CD4-positive, alpha-beta T cell treated with Interleukin-12 subunit alpha and Interleukin-12 subunit beta, for 1 hour (primary cell): ENCODE measurements around the gene UGT1A8.

Experiments
- DNase-seq: peaks from one replicate; pipeline ENCODE4 v3.0.0-alpha.2; 2020

The UGT1A8 gene

DNA sequence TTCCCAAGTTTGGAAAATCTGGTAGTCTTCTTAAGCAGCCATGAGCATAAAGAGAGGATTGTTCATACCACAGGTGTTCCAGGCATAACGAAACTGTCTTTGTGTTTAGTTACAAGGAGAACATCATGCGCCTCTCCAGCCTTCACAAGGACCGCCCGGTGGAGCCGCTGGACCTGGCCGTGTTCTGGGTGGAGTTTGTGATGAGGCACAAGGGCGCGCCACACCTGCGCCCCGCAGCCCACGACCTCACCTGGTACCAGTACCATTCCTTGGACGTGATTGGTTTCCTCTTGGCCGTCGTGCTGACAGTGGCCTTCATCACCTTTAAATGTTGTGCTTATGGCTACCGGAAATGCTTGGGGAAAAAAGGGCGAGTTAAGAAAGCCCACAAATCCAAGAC is 154.7 kb downstream of the UGT1A8 start:
- no peak for DNase-seq

DNA sequence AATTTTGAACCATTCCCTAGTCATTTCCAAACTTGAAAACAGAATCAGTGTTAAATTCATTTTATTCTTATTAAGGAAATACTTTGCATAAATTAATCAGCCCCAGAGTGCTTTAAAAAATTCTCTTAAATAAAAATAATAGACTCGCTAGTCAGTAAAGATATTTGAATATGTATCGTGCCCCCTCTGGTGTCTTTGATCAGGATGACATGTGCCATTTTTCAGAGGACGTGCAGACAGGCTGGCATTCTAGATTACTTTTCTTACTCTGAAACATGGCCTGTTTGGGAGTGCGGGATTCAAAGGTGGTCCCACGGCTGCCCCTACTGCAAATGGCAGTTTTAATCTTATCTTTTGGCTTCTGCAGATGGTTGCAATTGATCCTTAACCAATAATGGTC is 155.2 kb downstream of the UGT1A8 start:
- no peak for DNase-seq

DNA sequence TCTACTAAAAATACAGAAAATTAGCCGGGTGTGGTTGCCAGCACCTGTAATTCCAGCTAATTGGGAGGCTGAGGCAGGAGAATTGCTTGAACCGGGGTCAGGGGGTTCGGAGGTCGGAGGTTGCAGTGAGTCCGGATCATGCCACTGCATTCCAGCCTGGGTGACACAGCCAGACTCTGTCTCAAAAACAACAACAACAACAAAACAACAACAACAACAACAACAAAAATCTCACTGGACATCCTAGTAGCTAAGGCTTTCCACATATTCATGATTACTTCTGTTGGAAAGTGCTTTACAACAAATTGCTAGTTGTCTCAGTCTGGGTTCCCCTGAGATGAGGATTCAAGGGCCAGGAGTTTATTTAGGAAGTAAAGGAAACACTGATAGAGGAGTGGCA is 156.4 kb downstream of the UGT1A8 start:
- DNase-seq, result no peak

DNA sequence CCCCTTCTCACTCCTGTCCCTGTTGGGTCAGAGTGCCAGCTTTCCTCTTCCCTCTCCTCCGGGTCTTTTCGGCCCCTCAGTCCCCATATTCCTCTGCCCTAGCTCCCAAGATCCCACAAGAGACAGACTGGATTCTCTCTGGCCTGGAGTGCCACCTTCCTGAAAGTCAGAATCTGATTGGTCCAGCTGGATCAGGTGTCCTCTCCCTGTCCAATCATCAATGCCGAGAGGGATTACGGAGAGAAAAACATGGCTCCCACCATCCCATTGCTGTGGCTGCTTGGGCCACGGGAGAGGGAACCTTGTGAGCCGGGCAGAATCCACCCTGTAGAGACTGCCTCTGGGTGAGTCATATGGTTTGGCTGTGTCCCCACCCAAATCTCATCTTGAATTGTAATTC is 158.0 kb downstream of the UGT1A8 start:
- no peak for DNase-seq

DNA sequence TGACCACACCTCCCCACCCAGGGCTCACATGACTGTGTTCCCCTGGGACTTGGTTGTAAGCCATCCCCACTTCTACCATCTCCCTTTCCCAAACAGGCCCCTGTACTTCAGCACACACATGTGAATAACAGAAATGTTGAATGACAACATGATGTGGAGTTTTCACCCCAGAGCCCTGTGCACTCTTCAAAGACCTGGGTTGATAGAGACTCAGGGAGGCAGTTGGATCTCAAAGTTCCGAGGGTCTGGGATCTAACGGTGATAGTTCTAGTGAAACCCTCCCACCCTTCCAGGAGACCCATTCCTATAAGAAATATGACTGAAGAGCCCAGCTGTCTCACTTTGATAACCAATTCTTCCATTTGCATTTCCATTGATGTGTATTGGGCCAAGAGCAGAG is 160.6 kb downstream of the UGT1A8 start, which contains the start of gene MROH2A:
TSS of gene MROH2A (plus strand) at position 301 of the 400 bp plus-strand sequence. CDS start 1,029 bp downstream, outside the sequence.
- DNase-seq, result no peak

DNA sequence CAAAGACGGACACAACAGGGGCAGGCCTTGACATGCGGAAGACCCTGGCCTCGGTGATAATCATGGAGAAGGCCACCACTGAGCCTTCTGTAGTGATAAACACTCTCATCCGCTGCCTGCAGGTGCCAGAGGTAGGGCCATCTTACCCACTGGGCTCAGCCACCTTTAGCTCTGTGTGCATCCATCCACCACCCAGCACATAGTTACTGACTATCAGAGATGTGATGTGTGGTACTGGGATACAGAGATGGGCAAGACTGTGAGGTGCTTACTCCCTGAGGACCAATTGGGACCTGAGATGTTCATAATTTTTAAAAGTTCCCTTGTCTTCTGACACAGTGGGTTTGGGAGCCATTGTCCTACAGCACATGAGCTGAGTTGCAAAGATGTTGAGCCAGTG is 162.3 kb downstream of the UGT1A8 start:
- DNase-seq, result no peak

DNA sequence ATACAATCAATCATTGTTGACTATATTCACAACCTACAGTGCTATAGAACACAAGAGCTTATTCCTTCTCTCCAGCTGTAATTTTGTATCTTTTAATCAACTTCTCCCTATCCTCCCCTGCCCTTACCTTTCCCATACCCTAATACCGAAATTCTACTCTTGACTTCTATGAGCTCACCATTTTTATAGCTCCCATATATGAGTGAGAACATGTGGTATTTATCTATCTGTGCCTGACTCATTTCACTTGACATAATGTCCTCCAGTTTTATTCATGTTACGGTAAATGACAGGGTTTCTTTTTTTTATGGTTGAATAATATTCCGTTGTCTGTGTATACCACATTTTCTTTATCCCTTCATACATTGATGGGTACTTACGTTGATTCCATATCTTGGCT is 163.3 kb downstream of the UGT1A8 start:
- DNase-seq, result no peak

DNA sequence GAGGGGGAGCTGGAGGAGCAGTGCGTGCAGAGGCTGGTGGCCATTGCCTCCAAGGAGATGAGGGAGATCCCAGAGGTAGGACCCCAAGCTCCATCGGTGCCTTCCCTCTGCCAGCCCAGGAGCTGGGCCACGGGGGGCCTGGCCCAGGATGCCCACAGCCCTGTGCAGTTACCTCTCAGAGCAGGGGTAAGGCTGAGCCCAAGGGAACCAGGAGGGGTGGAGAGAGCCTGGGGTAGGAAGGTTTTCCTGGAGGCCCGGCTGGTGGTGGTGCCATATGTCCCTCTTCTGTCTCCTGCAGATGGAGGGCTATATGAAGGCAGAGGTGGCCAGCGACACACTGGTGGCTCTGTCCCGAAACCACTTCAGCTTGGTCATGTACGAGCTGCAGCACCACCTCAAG is 172.1 kb downstream of the UGT1A8 start:
- no peak for DNase-seq

DNA sequence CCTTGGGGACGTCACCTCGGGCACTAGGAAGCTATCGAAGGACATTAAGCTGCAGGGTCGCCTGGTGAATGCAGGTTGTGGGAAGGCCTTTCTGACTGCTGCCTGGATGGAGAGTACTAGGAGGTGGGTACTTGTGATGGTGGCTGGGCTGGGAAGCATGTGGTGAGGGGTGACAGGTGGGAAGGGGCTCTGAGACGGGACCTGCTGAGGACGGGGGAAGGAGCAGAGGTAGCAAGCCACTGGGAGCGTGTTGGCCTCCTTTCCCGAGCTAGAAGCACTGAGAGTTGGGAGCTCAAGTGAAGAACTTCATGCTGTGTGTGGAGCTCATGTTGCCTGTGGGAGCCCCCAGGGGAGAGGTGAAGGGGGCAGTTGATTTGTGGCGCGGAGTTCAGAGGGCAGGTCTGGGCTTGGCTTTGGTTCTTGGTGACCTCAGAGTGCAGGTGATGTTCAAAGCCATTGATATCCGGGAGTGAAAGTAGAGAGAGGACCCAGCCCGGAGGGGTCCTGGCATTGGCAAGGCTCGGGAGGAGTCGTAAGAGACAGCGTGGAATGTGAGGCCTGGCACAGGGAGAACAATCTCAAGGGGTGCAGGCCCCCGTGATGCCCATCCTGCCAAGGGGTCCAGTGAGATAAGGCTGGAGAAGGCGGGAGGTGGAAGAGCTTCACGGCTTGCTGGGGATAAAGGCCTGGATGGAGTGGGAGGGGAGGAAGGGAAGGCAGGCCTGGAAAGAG is 173.9 kb downstream of the UGT1A8 start:
- DNase-seq, result no peak

DNA sequence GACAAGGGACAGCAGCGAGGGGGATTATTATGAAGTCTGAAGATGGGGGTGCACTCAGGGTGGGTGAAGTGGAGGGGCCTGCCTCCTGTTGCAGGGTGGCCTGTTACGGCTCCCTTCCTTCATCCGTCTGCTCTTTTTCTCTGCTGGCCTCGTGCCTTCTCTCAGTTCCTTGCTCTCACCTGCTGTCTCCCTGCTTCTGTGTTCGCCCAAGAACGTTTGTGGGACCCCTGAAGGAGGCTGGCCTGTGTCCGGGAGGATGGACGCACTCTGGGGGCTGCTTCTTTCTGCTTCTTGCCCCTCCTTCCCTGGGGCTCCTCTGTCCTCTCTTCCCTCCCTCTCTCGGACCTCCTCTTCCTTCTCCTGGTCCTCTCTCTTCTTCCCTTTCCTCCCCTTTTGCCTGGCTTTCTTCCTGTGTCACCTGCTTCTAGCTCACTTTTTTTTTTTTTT is 174.5 kb downstream of the UGT1A8 start:
- no peak for DNase-seq

DNA sequence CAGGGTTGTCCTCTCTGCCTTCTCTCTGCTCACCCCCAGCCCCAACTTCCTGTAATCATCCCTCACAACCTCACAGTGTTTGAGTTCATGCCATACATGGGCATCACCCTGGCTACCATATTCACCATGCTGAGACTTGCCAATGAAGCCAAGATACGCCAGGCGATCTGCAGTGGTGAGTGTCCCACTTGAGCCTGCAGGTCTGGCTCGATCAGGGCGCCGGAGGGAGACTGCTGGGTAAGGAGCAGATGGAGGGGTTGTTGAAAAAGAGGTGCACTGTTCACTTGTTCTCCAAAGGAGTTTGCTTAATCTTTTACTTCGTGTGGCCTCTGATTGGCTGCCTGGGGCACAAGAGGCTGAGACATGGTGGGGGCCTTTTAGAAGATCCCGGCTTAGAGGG is 175.3 kb downstream of the UGT1A8 start:
- no peak for DNase-seq

DNA sequence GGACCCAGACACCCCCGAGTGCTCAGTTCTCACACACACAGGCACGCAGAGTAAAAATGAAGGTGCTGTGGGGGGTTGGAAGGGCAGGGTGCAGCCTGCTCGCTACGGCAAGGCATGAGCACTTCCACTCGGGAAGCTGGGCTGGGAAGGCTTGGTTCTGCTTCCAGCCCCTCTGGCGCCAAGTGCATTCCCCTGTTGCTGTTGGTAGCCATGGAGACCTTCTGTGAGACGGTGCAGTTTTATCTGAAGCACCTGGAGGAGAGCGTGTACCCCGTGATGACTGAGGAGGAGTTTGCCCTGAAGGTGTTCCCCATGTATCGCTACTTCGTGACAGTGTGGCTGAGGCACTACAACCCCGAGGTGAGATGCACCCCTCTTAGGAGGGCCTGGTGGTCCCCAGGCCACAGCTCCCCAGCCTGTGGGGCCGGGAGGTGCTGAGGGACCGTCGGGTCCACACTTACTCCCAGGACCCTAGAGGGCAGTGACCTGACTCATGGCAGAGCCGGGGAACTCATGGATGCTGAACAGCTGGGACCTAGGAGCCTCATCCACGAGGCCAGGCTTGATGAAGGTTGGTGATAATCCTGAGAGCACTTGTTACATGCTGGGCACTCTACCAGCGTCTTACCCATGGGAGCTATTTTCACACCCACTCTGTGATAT is 176.2 kb downstream of the UGT1A8 start:
- no peak for DNase-seq

DNA sequence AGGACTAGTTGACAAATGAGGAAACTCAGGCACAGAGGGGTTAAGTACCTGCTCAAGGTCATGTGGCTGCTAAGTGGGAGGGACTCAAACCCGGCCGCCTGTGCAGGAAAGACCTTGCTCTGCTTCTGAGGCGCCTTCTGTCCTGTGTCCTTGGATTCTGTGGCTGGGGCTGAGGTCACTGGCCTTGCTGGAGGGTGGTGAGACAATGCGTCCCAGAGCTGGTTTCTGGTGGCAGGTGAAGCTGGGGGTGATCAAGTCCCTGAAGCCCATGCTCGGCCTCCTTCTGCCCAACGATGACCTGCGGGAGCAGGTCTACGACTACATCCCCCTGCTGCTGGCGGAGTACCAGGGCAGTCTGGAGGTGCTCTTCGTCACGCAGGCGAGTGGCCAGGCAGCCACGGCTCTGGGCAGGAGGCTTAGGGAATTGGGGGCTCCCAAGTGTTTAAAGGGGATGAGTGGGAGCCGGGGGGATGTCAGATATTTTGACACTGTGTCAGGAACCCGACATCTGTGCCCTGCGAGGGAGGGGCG is 176.8 kb downstream of the UGT1A8 start:
- DNase-seq, result no peak

DNA sequence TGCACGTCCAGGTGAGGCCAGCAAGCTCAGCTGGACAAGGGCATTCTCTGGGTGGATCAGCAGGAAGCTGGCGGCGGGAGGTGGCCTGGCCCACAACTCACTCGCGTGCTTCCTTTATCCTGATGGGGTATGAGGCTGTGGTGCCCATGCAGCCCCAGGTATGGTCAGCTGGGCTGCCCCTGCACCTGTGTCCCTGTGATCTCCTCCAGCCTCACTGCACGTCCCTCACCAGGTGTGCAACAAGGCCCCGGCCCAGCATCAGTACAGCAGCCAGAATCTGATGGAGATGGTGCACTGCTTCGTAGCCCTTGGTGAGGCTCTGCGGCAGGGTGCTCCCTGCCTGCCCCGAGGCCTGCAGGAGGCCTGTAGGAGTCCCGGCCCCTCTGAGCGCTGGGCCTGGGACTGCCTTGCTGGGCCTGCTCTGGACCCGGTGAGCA is 178.3 kb downstream of the UGT1A8 start:
- no peak for DNase-seq

DNA sequence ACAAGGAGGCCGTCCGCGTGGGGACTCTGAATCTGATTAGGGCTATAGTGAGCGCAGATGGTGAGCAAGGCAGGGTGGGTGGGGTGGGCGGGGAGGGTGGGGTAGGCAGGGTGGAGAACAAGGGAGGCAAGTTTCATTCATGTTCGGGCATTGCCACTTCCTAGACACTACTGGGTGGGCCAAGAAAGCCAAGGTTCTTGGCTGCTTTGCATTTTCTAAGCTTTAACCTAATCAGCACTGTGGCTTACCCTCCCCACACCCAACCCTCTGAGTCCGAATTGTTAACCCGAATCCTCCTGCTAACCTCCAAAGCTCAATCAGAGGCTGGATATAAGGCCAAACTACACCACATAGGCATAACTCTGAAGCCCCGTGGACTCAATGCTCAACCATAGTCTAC is 178.8 kb downstream of the UGT1A8 start:
- DNase-seq, result no peak

DNA sequence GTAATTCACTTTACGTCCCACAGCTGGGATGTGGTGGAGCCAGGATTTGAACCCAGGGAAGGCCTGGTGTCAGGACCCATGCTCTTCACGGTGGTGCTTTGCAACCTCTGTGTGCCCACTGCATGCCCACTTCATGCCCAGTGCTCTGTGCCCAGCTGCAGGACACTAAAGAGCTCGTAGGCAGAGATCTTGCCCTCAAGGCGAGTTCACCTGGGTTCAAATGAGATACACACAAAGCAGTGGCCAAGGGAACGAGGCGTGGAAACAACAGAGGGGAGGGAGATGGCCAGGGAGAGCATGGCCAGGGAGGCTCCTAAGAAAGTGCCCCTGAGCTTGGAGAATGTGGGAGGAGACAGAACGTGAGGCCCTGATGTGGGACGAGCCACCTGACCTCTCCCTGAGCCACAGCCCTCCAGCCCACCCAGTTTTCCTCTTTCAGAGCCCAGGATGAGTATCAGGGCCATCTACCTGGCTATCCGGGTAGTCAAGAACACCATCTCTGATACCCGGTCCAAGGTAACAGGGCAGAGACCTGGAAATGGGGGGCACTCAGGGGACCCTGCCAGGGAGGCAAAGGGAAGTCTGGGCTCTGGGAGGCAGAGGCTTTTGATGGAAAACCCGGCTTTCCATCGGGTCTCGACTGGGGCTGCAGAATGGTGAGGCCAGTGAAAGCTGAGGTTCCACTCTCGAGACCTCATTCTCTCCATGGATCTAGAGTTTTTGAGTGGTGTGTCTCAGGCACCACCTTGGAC is 181.1 kb downstream of the UGT1A8 start:
- no peak for DNase-seq

DNA sequence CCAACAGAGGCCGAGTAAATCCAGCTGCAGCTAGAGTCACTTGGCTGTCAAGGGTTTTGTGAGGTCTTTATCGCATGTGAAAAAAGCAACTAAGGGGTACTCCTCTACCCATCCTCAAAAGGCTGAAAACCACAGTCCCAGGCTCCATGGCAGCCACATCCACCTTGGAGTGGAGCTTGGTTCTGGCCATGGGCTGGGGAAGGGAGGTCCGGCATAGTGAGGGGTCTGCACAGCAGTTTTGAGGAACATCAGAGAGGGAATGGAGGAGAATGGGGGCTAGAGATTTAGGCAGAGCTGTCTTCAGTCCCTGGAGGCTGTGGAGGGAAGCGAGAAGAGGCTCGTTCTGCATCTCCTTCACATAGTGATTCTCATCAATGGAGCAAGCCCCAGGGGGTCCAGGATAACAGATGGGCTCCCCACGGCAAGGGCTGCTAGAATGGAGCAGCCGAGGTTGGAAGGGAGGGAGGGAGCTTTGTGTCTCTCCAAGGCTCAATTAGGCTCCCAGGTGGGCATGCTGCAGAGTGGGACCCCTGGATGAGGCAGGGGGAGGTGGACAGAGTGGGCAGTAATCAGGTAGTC is 181.7 kb downstream of the UGT1A8 start:
- DNase-seq, result no peak

DNA sequence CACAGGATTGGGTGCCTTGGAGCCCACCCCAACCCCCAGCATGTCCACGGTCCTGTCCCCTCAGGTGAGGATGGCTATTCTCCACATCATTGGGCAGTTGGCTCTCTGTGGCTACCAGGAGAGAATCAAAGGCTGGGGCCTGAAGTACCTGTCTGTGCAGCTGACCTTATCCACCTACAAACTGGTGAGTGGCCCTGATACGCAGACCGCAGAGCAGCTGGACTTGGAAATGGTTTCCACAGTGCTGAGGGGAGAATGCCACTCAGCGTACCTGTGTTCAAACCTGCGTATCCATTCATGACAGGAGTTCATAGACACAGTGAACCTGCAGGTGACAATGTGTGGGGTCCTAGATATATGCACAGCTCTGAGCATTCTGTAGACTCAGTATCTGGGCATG is 182.3 kb downstream of the UGT1A8 start:
- DNase-seq, result no peak

DNA sequence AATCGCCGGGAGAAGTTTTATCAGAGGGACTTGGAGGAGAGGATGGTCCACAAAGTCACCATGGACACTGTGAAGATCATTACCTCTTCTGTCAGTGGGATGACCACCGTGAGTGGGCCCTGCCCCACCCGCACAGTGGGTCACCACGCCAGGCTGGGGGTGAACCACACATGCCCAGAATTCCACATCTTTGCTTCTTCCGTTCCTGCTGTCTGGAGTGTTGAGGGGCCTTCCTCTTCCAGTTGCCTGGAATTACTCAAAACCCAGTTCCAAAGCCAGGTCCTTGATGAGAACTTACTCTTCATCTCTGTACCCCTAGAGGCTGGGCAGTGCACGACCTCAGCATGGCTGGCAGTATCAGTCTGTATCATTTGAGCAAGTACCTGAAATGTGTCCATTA is 182.8 kb downstream of the UGT1A8 start:
- DNase-seq, result no peak

DNA sequence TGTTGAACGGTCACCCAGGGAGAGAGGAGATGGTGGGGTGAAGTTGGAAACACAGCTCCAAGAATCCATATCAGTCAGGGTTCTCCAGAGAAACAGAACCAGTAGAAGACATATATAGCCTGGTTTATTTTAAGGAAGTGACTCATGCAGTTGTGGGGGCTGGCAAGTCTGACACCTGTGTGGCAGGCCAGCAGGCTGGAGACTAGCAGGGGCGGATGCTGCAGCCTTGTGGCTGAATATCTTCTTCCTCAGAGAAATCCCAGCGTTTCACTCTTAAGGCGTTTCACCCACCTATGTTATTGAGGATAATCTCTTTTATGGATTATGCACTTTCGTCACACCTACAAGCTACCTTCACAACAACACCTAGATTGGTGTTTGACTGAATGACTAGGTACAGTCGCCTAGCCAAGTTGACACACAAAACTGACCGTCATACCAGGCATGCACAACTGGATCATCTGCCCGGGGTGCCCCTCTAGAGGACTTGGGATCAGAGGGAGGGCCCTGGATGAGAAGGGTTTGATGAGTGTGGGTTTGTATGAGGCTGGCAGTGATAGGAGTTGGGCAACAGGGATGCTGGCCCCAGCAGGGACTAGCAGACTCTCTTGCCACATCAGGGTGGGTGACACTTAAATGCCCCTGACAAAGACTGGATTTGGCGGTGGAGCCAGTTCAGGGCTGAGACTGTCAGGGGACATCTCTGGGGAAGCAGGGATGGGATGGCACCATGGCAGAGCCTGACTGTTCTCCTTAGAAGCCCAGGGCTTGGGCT is 184.1 kb downstream of the UGT1A8 start:
- no peak for DNase-seq

DNA sequence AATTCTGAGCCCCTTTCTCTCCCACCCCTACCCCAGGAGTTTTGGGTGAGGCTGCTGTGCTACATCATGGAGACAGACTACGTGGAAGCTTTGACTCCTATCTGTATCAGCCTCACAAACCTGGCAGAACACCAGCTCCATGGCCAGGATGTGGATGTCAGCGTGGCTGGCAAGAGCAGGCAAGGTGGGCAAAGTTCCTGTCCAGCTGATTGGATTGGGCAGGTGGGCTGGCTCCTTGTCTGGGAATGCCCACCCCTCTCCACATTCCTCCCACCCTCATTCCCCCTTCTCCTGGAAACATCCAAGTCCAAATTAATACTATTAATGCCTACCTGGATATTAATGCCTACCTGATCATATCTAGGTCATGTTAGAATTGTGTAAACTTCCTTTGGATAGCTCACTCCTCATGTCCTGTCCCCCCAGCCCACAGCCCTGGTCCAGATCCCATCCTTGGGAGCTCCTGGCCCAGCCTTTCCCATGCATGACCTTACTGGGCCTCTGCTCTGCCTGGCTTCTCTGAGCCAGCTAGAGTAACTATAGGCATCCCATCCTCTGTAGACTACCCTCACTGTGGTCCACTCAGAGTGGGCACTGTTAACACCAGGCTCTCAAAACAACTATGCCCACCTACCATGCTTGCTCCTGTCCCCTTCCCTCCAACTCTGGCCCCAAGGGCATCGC is 184.8 kb downstream of the UGT1A8 start:
- no peak for DNase-seq
